Measurements from ENCODE around the gene LAMC1. TPM values are rescaled to one million over a fixed set of nuclear protein-coding genes. Genes with fewer than 3 reads are reported as not detected.
A peak's percentile ranks its signal among the peaks of the same experiment; 100 is the strongest.

Gene LAMC1
- total RNA-seq, 1 donor from 2014 or later = 164 TPM

DNA sequence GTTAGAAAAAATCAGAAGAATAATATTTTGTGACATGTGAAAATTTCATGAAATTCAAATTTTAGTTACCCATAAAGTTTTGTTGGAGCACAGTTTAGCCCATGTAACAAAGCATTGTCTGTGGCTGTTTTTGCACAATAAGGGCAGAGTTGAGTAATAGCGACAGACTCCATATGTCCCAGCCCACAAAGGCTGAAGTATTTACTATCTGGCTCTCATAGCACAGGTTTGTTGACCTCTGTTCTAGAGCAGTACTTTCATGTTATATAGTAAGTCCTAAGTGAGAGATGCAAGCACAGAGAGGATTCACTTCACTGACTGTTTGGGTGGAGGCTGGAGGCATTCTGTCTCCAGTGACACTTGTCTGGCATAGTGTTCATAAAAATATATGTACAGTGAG lies 6.8 kb downstream of the LAMC1 start:
- no peak for TF ChIP-seq CTCF (conservative IDR thresholded peaks at IDR 0.05)
- Mint-ChIP-seq H3K4me1 (ENCODE audit: unreplicated experiment) (peaks cover 73% of the 10 kb centered on the region), H3K4me3 (no peak overlapping the region), H3K27me3 (no peaks in the 10 kb centered on the region), H3K36me3 (peaks cover 28% of the 10 kb centered on the region), H3K27ac (peak overlapping the region; percentile 72), H3K9me3 (peaks cover 4% of the 10 kb centered on the region)
- DNase-seq (ENCODE audit: extremely low spot score, unreplicated experiment) = no peak

- peaks cover 34% of the 10 kb centered on the region for H3K36me3 Mint-ChIP-seq
- H3K4me1 Mint-ChIP-seq (ENCODE audit: unreplicated experiment) = peaks cover 55% of the 10 kb centered on the region
- no peak overlapping the region for H3K4me3 Mint-ChIP-seq
- H3K27me3 Mint-ChIP-seq = no peaks in the 10 kb centered on the region
- H3K27ac Mint-ChIP-seq = no peak overlapping the region
- no peak for DNase-seq (ENCODE audit: extremely low spot score, unreplicated experiment)
- H3K9me3 Mint-ChIP-seq = peaks cover 4% of the 10 kb centered on the region
- no peak for TF ChIP-seq CTCF (conservative IDR thresholded peaks at IDR 0.05)
Observed at GRCh38 chr1:183032122-183032921, 9.1 kb downstream of the LAMC1 start.

DNA sequence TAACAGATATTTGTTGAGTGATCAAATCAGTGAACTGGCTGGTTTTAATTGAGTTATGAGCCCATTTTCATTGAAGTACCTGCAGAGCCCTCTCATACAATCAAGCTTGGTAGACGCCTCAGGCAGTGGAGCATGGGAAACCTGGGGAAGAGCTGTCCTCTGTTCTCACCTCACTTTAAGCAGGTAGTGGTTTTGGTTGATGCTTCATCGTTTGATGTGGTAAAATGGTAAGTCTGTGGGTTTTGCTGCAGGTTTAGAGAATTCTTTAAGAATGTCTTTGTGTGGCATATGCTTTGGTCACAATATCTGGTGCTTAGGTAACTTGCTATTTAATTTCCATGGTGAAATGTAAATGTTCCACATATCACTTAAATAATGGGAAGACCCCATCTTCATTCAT lies 10.0 kb downstream of the LAMC1 start:
- Mint-ChIP-seq H3K4me1 (ENCODE audit: unreplicated experiment) (peaks cover 51% of the 10 kb centered on the region), H3K36me3 (peaks cover 37% of the 10 kb centered on the region), H3K9me3 (peaks cover 4% of the 10 kb centered on the region), H3K27me3 (no peaks in the 10 kb centered on the region), H3K27ac (no peak overlapping the region), H3K4me3 (no peak overlapping the region)
- no peak for TF ChIP-seq CTCF (conservative IDR thresholded peaks at IDR 0.05)
- DNase-seq (ENCODE audit: extremely low spot score, unreplicated experiment) = no peak

GRCh38 chr1:183034682-183035081 lies 11.5 kb downstream of the LAMC1 start:
- Mint-ChIP-seq H3K4me1 (ENCODE audit: unreplicated experiment) (peaks cover 46% of the 10 kb centered on the region), H3K27ac (no peak overlapping the region), H3K27me3 (no peaks in the 10 kb centered on the region), H3K4me3 (no peak overlapping the region), H3K9me3 (peaks cover 4% of the 10 kb centered on the region), H3K36me3 (peaks cover 26% of the 10 kb centered on the region)
- no peak for TF ChIP-seq CTCF (conservative IDR thresholded peaks at IDR 0.05)
- DNase-seq (ENCODE audit: extremely low spot score, unreplicated experiment) = no peak

- Mint-ChIP-seq H3K9me3 (peaks cover 4% of the 10 kb centered on the region), H3K27me3 (no peaks in the 10 kb centered on the region), H3K4me1 (ENCODE audit: unreplicated experiment) (peaks cover 65% of the 10 kb centered on the region), H3K27ac (peak overlapping the region; percentile 5), H3K36me3 (peaks cover 19% of the 10 kb centered on the region), H3K4me3 (no peak overlapping the region)
- no peak for DNase-seq (ENCODE audit: extremely low spot score, unreplicated experiment)
- TF ChIP-seq CTCF (conservative IDR thresholded peaks at IDR 0.05) = no peak
Observed at GRCh38 chr1:183038333-183038866, 15.2 kb downstream of the LAMC1 start.
